Prostate gland (tissue), 2 donors: ENCODE results near the gene SLC51B.

Experiments used
- POLR2A ChIP-seq: fragments of 450-650 bp; IDR thresholded peaks from one replicate; pipeline ENCODE4 v1.6.1; 2016; ENCODE audit warnings: antibody characterized with exemption, mild to moderate bottlenecking
- POLR2AphosphoS5 ChIP-seq: sonication (generic); formaldehyde crosslinking; IDR thresholded peaks from one replicate; pipeline ENCODE4 v1.6.1; 2017; ENCODE audit warnings: antibody characterized with exemption
- TF ChIP-seq, protein P1 (sequence below), 4 experiments: fragments of 200-600 bp in 2 of 4; fragments of 450-650 bp in 2 of 4; sonication (generic) in 2 of 4; IDR thresholded peaks; 1 replicate in 3 of 4; 2 replicates in 1 of 4; pipeline ENCODE4 v1.5.1; 2016 to 2019; ENCODE audit warnings: antibody characterized with exemption in 4 of 4, mild to moderate bottlenecking in 2 of 4, moderate library complexity in 2 of 4

GRCh38 chr15:65101891-65102708 lies 56.9 kb downstream of the SLC51B start:
- TF ChIP-seq, protein P1, sequence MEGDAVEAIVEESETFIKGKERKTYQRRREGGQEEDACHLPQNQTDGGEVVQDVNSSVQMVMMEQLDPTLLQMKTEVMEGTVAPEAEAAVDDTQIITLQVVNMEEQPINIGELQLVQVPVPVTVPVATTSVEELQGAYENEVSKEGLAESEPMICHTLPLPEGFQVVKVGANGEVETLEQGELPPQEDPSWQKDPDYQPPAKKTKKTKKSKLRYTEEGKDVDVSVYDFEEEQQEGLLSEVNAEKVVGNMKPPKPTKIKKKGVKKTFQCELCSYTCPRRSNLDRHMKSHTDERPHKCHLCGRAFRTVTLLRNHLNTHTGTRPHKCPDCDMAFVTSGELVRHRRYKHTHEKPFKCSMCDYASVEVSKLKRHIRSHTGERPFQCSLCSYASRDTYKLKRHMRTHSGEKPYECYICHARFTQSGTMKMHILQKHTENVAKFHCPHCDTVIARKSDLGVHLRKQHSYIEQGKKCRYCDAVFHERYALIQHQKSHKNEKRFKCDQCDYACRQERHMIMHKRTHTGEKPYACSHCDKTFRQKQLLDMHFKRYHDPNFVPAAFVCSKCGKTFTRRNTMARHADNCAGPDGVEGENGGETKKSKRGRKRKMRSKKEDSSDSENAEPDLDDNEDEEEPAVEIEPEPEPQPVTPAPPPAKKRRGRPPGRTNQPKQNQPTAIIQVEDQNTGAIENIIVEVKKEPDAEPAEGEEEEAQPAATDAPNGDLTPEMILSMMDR (IDR thresholded peaks at IDR 0.05), result no peak
- TF ChIP-seq POLR2A (no peak), POLR2AphosphoS5 (no peak)
